HT1080 (cell line): Measurements from ENCODE around the gene CCDC112. TPM values are rescaled to one million over a fixed set of nuclear protein-coding genes. Genes with fewer than 3 reads are reported as not detected.
A peak's percentile ranks its signal among the peaks of the same experiment; 100 is the strongest.

Experiments
- DNase-seq: peaks from one replicate; pipeline ENCODE4 v3.0.0-alpha.2; 2015; ENCODE audit warnings: low read depth
- total RNA-seq: library from RNA; depleted of rRNA; stranded (reverse); fragments of >200 nt; shearing (Covaris generic); gene quantifications from 2 replicates; pipeline ENCODE4 v1.2.3, GENCODE V29; 2014

Gene CCDC112
- total RNA-seq, 1 experiment from 2014 or later: 5.8 TPM

- no peak for DNase-seq
Measured at GRCh38 chr5:115319007-115319406, 22.6 kb upstream of the CCDC112 start.

- DNase-seq: no peak
Measured at GRCh38 chr5:115317736-115318135, 21.3 kb upstream of the CCDC112 start.

DNA sequence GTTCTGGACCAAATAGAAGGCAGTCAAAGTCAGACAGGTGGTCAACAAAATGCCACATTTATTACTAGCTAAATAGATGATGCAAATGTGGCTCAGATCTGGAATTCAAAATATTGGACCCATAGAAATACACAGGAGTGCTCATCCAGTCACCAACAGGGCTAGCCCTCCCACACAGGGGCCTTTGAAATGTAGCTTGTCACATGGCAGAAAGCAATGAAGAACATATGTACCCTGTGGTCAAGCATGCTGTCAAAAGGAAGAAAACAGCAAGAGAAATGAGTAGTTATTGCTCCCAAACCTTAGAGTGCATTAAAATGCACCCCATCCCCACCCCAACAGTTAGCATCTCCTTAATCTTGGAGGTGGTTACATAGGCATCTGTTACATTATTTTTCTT is 20.9 kb upstream of the CCDC112 start:
- DNase-seq: no peak

DNA sequence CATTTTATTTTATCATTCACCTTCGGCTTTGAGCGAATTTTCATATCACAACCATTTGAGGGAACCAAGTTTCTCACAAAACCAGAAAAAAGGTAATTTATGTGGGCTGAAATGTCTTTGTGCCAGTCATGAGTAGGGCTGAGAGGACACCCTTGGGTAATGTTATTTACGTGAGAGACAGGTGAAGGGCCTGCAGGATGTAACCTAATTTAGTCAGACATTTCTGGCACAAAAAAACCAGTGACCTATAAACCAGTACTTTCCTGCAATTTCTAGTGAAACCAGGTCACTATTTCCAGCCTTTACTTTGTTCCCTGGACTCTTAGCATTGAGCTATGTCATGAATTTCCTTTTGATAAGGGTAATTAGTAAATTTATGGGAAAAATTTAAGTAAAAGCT is 17.2 kb upstream of the CCDC112 start:
- no peak for DNase-seq

DNA sequence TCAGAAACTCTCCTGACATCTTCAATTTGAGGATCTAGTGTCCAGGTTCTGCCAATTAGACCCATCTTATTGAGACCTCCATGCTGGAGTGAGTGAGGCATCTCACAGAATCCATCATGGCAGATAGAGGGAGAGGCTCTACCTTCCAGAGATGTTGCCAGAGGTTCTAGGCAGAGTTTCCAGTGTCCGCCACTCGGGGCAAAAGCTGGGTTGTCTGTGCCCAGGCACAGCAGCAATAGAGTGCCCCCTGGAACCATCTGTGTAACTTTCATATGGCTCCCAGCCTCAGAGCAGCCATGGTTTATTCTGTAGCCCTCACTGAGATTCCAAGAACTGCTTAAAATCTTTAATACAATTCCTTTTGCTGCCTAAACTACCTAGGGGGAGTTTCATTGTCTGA is 16.6 kb upstream of the CCDC112 start:
- no peak for DNase-seq

DNA sequence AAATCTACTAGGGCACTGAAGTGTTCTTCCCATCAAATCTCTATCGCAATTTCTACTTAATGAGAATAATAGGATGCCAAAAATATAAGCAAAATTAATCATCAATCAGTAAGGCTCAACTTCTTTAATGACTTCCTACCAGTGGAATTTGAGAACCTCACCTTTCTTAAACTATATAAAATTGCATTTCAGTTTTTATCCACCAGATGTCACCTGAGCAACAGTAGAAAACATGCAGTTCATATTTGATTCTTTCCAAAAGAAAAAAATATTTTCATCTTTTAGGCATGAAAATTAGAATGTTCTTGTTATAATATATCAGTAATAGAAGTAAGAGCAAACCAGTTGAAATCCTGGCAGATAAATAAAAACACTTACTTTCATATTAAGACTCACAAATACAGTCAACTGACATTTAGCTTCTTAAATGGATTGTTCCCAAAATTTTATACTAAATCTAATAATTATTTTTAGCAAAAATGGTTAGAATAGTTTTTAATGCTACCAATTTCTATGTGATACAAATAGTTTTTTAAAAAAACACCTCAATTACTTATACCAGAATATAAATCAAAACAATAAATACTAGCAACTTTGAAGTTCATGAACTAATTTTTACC is 13.4 kb upstream of the CCDC112 start:
- DNase-seq: peak; percentile 48

GRCh38 chr5:115308815-115309214 is 12.4 kb upstream of the CCDC112 start:
- no peak for DNase-seq

GRCh38 chr5:115306011-115306536 is 9.6 kb upstream of the CCDC112 start:
- DNase-seq: no peak

DNA sequence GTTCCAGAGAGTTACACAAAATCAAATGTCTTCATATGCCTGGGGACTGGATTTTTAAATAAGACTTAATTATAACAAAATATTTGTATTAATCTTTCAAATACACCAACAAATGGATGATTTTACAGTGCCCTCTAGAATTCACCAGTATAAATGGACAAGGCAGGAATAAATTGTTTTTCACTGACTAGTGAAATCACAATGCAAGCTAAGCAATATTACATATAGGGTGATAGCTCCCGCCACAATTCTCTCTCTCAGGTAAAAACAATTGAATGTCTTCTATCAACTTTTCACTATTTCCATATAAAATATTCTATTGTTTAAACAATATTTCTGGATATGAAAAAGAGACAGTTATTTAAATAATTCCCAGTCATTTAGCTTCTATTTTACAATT is 8.0 kb upstream of the CCDC112 start:
- no peak for DNase-seq

- no peak for DNase-seq
Measured at GRCh38 chr5:115298811-115299210, 2.4 kb upstream of the CCDC112 start.

- DNase-seq: peak; percentile 8
Measured at GRCh38 chr5:115297031-115297430, 577 bp upstream of the CCDC112 start.

DNA sequence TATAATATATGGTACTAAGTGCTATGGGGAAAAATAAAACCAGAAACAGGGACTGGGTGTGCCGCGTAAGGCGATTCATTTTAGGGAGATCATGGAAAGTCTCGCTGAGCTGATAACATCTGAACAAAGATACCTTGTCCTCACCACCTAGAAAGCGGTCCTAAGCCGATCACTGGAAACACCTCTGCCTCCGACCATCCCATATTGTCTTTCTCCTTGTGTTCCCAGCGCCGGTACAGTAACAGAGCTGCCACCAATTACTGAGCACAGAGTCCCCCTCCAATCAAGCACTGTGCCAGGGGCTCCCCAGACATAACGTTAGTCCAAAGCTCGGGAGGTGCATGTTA is 704 bp downstream of the CCDC112 start:
- no peak for DNase-seq

DNA sequence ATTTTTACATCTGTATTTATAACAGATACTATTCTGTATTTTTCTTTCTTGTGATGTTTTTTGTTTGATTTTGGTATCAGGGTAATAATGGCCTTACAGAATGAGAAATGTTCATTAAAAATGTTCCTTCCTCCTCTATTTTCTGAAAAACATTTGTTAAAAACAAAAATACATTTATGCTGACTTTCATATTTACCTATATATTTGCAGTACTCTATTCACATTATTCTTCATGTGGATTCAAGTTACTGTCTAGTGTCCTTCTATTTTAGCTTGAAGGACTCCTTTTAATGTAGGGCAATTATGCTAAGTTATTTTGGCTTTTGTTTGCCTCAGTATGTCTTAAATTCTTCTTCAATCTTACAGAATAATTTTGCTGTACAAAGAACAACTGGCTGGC is 5.1 kb downstream of the CCDC112 start:
- no peak for DNase-seq

GRCh38 chr5:115289104-115289503 is 7.3 kb downstream of the CCDC112 start:
- DNase-seq: no peak

- no peak for DNase-seq
Measured at GRCh38 chr5:115284021-115284420, 12.4 kb downstream of the CCDC112 start.

DNA sequence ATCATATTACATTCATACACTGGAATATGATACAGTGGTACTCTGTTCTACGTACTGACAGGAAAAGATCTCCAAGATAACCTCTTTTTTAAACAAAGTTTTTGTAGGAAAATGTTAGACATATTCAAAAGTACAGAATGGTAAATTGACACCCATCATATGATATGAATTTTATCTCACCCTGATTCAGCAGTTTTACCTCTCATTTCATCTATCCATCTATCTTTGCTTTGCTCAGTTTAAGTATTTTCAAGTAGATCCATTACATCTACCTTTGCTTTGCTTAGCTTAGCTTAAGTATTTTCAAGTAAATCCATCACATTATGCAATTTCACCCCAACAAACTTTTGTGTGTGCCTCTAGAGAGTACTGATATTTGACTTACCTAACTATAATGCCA is 14.3 kb downstream of the CCDC112 start:
- no peak for DNase-seq

- no peak for DNase-seq
Measured at GRCh38 chr5:115274584-115274983, 21.9 kb downstream of the CCDC112 start.

GRCh38 chr5:115272297-115272958 is 24.0 kb downstream of the CCDC112 start:
- no peak for DNase-seq

DNA sequence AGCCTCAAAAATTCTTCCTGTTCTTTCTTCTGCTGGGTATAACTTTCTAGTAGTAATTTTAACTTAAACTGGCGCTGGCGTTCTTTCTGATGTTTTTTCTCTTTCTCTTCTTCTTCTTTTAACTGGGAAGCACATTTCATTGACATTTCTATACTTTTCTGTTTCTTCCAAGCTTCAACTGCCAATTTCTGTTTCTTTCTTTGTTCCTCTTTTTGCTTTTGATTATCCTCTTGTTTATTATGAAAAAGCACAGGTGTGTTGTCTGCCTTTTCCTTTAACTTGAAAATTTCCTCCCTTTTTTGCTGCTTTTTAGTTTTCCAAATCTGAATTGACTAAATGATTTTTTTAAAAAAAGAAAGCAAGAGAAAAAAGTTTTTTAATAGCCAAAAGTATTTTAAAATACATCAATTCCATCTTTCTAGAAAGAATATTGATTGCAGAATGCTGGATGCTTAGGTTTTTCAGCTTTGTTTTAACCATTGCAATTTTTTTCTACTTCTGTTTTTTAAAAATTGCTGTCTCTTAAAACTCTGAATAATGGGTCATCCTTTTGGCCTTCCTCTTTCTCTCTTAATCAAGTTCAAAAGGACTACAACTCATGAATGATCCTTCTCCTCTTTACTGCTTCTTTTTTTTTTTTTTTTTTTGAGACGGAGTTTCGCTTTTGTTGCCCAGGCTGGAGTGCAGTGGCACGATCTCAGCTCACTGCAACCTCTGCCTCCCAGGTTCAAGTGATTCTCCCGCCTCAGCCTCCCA is 25.0 kb downstream of the CCDC112 start:
- no peak for DNase-seq

DNA sequence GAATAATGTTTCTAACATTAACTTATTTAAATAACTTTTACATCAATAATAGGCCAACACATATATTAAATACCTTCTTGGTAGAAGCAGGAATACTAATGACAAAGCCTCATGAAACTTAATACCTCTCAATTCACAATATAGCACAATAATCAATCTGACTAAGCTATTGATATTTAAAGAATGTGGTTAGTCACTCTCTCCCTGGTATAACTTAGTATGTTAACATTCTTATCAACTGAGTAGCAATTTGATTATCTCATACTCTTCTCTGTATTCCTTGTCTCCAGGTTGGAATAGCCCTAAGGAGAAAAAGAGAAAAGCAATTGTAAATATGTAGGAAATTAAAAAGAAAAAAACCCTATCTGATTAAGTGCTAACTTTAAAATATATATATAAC is 28.8 kb downstream of the CCDC112 start:
- peak; percentile 42 for DNase-seq

DNA sequence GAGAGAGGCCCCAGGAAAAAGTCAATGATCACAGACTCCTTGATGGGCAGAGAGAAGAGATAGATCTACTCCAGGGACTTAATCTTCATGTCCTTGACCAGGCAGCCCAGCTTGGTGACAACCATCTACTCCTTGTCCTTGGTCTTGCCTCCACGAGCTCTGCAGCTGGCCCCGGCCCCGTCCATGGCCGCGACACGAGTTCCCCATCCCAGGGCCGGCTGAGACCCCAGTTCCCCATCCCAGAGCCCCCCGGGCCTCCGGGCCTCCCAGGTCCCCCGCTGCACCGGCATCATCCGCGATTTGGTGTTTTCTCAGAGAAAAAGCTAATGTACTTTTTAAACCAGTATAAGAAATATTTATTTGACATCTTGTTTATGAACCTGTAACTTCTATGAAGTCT is 31.2 kb downstream of the CCDC112 start:
- DNase-seq: no peak

GRCh38 chr5:115264786-115265185 is 31.7 kb downstream of the CCDC112 start:
- DNase-seq: no peak

GRCh38 chr5:115263078-115263380 is 33.4 kb downstream of the CCDC112 start:
- no peak for DNase-seq
